ENCODE data around the gene PTPRE. TPM values are rescaled to one million over a fixed set of nuclear protein-coding genes. Genes with fewer than 3 reads are reported as not detected.

The PTPRE gene
- total RNA-seq, 1 donor from 2014 or later = 0.21 TPM

GRCh38 chr10:127966875-127967274 lies 60.0 kb downstream of the PTPRE start:
- H3K4me3 ChIP-seq = no peak overlapping the region
- Mint-ChIP-seq H3K4me3 (no peak overlapping the region), H3K4me1 (peaks cover 3% of the 10 kb centered on the region), H3K36me3 (no peaks in the 10 kb centered on the region), H3K27ac (no peak overlapping the region), H3K9me3 (no peaks in the 10 kb centered on the region), H3K27me3 (ENCODE audit: insufficient read depth, low read depth) (peaks cover 5% of the 10 kb centered on the region)
- no peaks in the 10 kb centered on the region for H3K9me3 ChIP-seq (ENCODE audit: low read depth)
- no peak overlapping the region for H3K4me2 ChIP-seq
- no peaks in the 10 kb centered on the region for H3F3A ChIP-seq (ENCODE audit: low read depth)
- no peak for TF ChIP-seq EZH2 (IDR thresholded peaks at IDR 0.05)
- TF ChIP-seq EZH2phosphoT487 (IDR thresholded peaks at IDR 0.05) = no peak
- TF ChIP-seq CTCF (IDR thresholded peaks at IDR 0.05) = no peak
- H3K4me1 ChIP-seq = peaks cover 6% of the 10 kb centered on the region
- no peak overlapping the region for H3K9ac ChIP-seq
- H2AFZ ChIP-seq (replicated peaks) = no peak overlapping the region
- no peaks in the 10 kb centered on the region for H3K79me2 ChIP-seq (ENCODE audit: low read depth)
- H3K27ac ChIP-seq = no peak overlapping the region
- H3K36me3 ChIP-seq = no peaks in the 10 kb centered on the region
- H4K20me1 ChIP-seq (ENCODE audit: low read depth) = no peaks in the 10 kb centered on the region
- H3K27me3 ChIP-seq = no peaks in the 10 kb centered on the region
- no peak for DNase-seq (ENCODE audit: low spot score)

GRCh38 chr10:127968027-127968441 lies 61.1 kb downstream of the PTPRE start:
- Mint-ChIP-seq H3K4me1 (peaks cover 3% of the 10 kb centered on the region), H3K27ac (no peak overlapping the region), H3K9me3 (no peaks in the 10 kb centered on the region), H3K36me3 (no peaks in the 10 kb centered on the region), H3K4me3 (no peak overlapping the region), H3K27me3 (ENCODE audit: insufficient read depth, low read depth) (peaks cover 3% of the 10 kb centered on the region)
- Histone ChIP-seq H3K4me1 (peaks cover 6% of the 10 kb centered on the region), H3K9me3 (ENCODE audit: low read depth) (no peaks in the 10 kb centered on the region), H3K9ac (no peak overlapping the region), H3K79me2 (ENCODE audit: low read depth) (no peaks in the 10 kb centered on the region), H3K27me3 (no peaks in the 10 kb centered on the region), H2AFZ (replicated peaks) (no peak overlapping the region), H3K36me3 (no peaks in the 10 kb centered on the region), H3K27ac (no peak overlapping the region), H3K4me2 (no peak overlapping the region), H3K4me3 (no peak overlapping the region), H3F3A (ENCODE audit: low read depth) (no peaks in the 10 kb centered on the region), H4K20me1 (ENCODE audit: low read depth) (no peaks in the 10 kb centered on the region)
- DNase-seq (ENCODE audit: low spot score) = no peak
- TF ChIP-seq EZH2phosphoT487 (IDR thresholded peaks at IDR 0.05) (no peak), CTCF (IDR thresholded peaks at IDR 0.05) (no peak), EZH2 (IDR thresholded peaks at IDR 0.05) (no peak)

GRCh38 chr10:127968659-127969058 lies 61.8 kb downstream of the PTPRE start:
- H3K4me3 Mint-ChIP-seq = no peak overlapping the region
- no peaks in the 10 kb centered on the region for H3K9me3 ChIP-seq (ENCODE audit: low read depth)
- H3K27me3 Mint-ChIP-seq (ENCODE audit: insufficient read depth, low read depth) = peaks cover 3% of the 10 kb centered on the region
- H3K79me2 ChIP-seq (ENCODE audit: low read depth) = no peaks in the 10 kb centered on the region
- H4K20me1 ChIP-seq (ENCODE audit: low read depth) = no peaks in the 10 kb centered on the region
- no peak overlapping the region for H3K27ac ChIP-seq
- no peaks in the 10 kb centered on the region for H3K27me3 ChIP-seq
- no peaks in the 10 kb centered on the region for H3F3A ChIP-seq (ENCODE audit: low read depth)
- no peak for DNase-seq (ENCODE audit: low spot score)
- no peak overlapping the region for H3K27ac Mint-ChIP-seq
- H3K4me1 ChIP-seq = peaks cover 6% of the 10 kb centered on the region
- TF ChIP-seq EZH2 (IDR thresholded peaks at IDR 0.05) = no peak
- no peak for TF ChIP-seq CTCF (IDR thresholded peaks at IDR 0.05)
- no peak for TF ChIP-seq EZH2phosphoT487 (IDR thresholded peaks at IDR 0.05)
- H3K4me3 ChIP-seq = no peak overlapping the region
- no peak overlapping the region for H2AFZ ChIP-seq (replicated peaks)
- H3K9me3 Mint-ChIP-seq = no peaks in the 10 kb centered on the region
- H3K36me3 Mint-ChIP-seq = no peaks in the 10 kb centered on the region
- no peak overlapping the region for H3K9ac ChIP-seq
- H3K4me2 ChIP-seq = no peak overlapping the region
- peaks cover 5% of the 10 kb centered on the region for H3K4me1 Mint-ChIP-seq
- no peaks in the 10 kb centered on the region for H3K36me3 ChIP-seq

All from neural progenitor cell (in vitro differentiated cells).